HUDEP-2 (cell line): ENCODE data around the gene AOPEP.

ENCODE experiments used
- DNase-seq, 76 experiments: peaks; one replicate each; lab custom pipeline; 2025; ENCODE audit not compliant: unreplicated experiment in 76 of 76; lab: John Stamatoyannopoulos, UW

AOPEP gene

DNA sequence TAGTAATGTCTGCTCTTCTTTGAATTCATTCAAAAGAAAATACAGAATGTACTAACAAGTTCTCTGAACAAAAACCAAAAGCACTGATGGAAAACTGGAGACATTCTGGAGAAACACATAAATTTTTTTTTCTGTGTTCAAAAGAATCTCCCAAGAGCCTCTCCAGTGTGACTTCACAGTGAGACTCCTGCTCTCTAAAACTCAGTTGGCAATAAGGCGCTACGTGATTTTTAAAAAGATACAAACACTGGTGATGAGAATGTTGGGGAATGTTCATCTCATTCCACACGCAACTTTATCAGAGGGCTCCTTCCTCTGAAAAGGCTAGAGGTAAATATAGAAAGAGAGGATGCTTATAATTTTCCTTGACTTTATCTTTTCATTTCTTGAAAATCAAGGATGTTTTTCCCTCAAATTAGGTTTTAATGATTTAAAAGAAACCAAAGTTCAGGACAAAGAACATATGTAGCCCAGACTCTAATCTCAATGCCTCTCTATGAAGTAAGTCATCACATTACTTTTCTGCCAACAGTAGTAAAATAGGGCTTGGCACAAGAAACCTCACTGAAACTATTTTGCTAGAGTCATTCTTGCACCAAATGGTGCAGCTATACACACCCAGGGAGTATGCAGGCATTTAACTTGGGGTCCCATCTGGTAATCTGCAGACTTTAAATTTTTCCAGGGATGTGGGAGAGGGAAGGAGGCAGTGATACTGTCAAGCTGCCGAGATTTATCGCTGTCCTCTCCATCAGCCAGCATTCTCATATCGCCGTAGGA, 12.9 kb upstream of the AOPEP start:
- DNase-seq = no peak

DNA sequence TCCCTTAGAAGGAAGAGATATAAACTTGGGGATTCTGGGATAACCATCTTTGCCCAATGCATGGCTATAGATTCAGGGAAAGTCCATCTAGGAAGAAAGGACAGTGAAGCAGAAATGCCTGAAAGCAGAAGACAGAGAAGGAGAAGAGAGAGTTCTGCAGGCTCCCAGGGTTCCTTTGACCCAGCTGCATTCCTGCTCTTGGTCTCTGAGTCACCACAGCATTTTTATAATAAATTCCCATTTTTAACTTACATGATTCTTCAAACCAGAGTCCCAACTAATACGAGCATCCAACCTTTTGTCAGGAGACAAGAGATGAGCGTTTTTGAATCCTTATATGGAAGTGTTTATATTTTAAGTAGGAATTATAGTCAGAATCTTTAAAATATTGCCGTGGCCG, 12.0 kb upstream of the AOPEP start:
- DNase-seq = no peak

DNA sequence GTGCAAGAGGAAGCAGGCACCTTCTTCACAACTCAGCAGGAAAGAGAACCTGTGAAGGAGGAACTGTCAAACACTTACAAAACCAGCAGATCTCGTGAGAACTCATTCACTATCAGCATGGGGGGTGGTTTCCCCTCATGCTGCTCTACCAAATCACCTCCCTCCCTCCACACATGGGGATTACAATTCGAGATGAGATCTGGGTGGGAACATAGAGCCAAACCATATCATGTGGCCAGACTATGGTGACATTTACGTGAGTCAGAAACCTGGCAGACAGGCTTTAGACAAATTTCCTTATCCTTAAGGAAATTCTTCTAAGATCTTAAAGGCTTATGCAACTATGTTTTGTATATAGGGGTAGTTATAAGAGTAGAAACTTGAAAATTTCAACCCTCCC, 8.7 kb upstream of the AOPEP start:
- peak in 4 of 76 experiments; percentile 2 to 23 (median 14) for DNase-seq

DNA sequence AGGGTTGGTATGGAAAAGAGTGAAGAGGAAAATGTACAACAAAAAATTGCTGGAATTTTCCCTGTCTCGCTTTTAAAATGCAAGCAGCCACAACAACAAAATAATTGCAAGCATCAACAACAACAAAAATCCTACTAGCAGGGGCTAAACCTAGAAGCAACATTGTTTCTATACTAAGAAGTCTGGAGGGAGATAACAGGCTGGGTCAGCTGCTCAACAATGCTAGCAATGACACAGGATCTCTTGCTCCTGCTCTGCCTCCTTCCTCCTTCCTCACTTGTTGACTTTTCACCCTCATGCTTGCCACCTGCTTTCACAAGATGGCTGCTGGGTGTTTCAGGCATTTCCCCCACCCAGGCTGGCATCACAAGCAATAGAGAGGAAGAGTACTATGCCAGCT, 7.6 kb upstream of the AOPEP start:
- DNase-seq = no peak

DNA sequence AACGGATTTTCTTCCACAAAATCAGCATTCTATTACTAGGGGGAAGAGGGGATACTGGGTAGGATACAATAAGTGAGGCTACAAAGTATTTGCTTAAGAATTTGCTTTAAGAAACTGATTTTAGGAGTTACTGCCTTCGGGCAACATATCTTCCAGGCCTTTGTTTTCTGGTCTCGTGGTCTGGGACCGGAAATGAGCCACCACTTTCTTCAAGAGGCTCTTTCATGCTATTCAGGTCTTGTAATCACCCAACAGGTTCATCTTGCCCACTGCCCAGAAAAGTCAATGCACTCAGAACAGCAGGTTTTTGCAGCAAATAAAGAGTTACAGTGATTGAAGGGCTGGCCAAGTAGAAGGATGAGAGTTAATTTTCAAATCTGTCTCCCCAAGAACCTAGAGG, 6.6 kb upstream of the AOPEP start:
- DNase-seq = no peak

DNA sequence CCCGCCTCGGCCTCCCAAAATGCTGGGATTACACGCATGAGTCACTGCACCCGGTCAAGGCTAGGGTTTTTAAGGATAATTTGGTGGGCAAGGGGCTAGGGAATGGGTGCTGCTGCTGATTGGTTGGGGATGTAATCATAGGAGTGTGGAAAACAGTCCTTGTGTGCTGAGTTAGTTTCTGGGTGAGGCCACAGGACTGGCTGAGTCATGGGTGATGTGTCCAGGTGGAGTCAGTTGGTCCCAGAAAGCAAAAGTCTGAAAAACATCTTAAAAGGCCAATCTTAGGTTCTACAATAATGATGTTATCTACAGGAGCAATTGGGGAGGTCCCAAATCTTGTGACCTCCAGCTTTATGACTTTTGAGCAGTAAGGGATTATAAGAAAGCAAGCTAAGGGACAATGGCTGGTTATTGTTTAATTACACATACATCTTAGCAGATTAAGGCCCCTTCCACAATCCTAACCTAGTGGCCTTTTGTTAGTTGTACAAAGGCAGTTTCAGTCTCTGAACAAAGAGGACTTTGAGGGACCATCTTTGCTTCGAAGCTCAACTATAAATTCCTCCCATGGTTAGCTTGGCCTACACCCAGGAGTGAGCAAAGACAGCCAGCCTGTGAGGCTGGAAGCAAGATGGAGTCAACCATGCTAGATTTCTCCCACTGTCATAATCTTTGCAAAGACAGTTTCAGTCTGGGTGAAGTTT, 5.5 kb upstream of the AOPEP start:
- DNase-seq = no peak

DNA sequence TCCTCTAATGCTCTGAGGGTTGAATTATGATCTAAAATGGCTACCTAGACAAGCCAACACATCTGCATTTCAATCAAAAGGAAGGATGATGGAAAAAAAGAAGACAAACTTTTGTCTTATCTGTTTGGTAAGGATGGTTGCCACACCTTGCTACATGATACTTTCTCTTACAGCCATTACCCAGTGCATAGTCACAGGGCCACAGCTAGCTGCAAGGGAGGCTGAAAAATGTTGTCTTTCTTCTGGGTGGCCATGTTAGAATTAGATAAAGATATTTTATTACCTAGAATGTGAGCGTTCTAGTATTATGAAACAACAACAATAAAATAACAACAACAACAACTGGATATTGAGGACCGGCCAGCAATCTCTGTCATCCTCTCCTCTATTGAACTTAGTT, 4.7 kb upstream of the AOPEP start:
- no peak for DNase-seq

DNA sequence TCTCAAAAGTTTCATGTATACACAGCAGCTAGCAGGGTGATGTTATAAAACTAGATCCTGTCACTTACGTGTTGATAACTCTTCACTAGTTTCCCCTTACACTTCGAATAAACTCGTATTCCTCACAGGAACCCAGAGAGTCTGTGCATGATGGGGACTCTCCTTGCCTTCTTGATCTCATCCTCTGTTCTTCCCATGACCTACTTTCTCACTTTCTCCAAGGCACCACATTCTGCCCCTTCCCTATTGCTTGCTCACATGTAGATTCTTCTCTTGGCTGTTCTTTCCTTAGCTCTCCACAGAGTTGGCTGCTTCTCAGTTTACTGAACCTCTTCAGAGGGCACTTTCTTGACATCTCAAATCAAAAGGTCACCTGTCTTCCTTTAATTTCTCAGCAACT, 1.2 kb upstream of the AOPEP start:
- DNase-seq = no peak

DNA sequence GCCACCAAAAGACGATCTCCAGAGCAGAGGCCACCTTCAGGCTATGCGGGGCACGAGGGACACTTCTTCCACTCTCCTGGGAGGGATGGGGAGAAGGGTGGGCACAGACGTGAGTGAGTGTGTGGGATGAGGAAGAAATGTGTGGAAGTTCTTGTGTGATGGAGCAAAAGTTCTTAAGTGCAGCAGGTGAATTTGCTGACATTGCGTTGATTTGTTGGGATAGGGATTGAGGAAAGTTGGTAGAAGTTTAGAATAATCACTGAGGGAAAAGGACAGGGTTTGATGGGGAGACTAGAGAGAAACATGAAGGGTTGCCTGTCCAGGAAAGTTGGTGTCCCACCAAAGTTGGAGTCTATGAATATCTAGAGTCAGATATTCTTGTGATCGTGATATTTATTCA, 2.2 kb downstream of the AOPEP start:
- DNase-seq = no peak

DNA sequence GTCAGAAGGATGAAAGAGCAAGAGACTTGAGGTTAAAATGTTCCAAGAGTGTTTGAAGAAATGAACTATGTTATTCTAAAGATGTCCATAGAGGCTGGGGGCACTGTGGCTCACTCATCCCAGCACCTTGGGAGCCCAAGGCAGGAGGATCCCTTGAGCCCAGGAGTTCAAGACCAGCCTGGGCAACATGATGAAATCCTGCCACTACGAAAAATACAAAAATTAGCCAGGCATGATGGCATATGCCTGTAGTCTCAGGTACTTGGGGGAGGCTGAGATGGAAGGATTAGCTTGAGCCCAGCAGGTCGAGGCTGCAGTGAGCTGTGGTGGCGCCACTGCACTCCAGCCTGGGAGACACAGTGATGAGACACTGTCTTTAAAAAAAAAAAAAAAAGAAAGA, 2.7 kb downstream of the AOPEP start:
- peak in 1 of 76 experiments; percentile 5 for DNase-seq

DNA sequence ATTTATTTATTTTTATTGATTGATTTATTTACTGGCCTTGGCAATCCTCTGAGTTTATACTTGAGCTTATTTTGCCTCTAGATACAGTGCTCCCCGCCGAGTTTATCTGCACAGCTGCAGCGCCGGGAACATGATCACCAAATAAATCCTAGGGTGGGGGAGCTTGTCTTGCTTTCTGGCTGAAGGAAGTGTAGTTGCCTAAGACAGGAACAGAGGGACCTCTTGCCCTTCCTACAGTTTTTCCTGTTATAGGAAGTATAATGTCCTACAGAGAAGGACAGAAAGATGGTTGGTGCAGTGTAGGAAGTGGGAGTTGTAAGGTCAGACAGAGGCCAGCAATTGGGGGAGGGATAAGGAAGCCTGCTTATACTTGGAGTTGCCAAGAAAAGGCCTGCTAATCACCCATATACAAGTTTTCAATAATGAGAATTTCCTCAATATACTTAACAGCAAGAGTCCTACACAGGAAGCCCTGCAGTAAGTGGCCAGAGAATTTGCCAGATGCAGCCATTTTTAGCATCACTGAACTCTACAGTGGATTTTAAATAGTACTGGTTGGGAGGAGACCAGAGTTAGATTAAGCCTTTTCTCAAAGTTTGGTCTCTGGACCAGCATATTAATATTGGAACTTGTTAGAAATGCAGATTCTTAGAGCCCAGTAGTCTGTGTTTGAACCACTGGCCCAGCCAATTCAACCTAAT, 7.7 kb downstream of the AOPEP start:
- no peak for DNase-seq

DNA sequence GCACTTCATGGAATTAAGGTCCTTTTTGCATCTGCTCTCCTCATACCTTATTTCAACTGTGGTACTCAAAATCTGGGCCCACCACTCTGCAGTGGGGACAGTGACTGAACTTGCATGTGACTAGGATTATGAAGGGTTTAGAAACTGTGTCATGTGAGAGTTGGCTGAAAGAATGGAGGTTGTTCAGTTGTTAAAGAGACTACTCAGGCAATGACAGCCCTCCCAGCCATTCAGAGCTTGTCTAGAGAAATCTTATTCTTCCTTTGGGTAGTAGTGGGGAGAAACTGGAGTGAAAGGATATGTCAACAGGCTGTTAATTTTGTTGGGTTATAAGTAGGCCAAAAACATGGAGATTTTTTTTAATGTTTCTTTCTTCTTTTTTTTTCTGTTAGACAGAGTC, 10.3 kb downstream of the AOPEP start:
- DNase-seq = no peak

DNA sequence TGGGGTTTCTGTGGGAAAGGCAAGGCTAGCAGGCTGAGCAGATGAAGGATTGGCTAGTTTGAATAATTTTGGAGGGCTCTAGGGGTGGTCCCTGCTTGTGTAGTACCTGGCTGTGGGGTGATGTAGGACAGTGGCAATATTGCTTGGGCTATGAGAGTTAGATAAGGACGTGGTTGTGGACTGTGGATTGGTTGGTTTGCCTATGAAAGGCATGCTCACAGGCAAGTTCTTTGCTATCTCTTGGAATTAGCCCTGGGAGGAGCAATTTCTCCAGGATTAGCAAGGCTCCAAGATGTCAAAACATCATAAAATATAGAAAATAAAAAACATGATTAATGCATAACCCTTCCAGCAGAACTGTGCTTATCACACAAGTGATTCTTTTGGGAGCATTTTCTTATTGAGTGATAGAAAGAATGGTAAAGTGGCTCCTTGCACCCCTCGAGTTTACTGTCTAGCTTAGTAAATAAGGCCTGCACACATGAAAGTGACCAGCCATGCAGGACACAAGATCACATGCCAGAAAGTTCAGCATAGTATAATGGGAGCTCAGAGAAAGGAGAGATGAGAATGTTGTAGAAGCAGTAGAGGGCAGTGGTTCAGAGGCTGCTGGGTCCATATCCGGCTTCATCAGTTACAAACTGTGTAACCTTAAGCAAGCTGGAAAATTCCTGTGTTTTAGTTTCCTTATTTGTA, 13.8 kb downstream of the AOPEP start:
- no peak for DNase-seq

DNA sequence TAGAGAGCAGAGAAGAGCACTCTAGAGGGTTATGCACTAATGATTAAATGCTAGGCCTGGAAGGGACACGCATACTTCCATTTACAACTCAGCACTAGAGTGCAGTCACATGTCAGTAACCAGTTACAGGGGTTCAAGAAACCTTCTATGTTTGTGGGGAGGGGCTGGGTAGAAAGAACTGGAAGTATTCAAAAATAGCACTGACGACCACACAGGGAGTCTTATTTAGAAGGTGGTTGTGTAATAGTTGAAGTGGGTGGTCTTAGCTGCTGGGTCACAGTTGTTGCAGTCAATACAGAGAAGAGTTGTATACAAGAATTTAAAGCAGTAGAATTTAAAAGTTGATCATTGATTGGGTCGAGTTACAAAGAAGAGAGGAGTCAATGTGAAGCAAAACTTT, 15.4 kb downstream of the AOPEP start:
- DNase-seq = no peak

DNA sequence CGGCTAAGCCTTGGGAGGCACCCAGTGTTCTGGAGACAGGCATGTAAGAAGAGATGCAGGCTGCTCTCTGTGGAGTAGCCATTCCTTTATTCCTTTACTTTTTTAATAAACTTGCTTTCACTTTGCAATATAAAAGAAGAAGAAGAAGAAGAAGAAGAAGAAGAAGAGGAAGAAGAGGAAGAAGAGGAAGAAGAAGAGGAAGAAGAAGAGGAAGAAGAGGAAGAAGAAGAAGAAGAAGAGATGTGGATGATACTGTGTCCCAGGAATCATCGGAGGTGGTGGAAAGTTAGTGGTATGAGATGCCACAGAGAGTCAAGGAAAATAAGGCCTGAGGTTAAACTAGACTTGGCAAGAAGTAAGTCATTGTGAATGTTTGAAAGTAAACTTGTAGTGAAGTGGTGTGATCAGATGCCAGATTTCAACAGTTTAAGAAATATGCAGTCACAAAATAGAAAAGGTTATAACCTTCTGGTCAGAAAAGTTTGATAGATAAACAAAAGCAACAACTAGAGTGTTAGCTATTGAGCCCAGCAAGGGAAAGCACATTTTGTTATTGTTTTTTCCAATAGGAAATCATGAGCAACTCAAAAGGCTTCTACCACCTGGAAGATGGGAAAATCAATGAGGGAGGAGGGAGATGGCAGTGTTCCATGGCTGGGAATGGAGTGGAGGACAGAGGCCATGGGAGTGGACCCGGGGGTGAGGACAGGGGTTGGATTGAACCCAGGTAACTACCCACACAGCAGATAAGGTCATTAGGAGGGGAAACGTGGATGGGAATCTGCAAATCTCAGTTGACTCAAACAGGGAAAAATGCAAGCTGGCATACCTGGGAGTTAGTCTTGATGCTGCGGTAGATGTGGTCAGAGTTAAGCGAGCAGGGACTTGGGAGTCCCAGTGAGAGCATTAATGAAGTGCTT, 16.8 kb downstream of the AOPEP start:
- no peak for DNase-seq

DNA sequence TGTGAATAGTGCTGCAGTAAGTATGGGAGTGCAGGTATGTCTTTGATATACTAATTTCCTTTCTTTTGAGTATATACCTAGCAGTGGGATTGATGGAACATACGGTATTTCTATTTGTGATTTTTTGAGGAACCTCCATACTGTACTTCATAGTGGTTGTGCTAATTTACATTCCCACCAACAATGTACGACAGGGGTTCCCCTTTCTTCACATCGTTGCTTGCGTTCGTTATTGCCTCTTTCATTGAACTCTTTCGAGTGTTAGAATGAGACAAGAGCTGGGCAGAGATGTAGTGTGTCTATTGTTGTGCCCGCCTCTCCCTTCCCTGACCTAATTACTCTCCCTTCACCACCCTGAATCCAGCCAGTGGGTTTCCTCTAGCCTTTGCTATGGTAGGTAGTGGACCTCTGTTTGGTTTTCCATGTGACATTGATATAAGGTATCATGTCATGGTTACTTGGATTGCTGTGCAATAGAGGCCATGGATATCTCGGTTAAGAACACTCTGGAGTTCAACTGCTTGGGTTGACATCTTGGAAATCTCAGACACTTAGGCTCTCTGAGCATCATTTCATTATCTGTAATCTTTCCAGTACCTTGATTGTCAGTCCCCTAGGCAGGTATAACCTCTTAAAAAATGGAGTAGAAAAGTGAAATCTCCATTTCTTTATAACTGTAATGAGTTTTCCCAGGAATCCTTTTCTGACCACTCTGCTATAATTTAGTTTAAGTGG, 19.5 kb downstream of the AOPEP start:
- no peak for DNase-seq

DNA sequence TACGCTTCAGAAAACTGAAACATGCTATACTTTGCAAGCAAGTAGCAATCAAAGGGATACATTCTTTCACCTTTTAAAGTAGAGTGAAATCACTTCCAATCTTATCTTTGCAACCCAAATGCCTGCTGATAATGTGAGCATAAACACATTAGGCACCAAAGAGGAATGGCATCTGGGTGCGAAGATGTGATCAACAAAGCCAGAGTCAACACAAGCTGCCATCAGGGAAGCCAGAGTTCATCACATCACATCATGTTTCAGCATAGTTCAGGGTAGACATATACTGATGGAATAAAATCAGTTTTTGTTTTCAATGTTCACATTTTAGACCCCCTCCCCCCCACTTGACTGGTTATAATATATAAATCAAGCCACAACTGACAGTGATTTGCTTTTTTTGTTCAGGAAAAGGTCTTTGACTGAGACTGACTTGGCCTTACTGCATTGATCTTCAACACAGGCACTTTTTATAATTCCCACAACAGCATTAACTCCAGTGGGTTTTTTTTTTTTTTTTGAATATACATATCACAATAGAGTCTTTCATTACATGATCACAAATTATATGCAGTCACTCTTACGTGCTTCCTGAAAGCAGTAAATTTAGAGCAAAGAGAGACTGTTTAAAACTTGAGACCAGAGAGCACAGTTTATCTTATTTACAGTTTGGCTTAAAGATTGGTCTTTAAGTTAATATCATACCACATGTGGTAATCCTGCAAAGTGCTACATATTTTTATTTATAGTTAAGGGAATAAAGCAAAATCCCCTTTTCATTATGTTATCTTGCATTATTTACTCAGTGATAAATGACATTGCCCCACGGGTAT, 20.3 kb downstream of the AOPEP start:
- no peak for DNase-seq

DNA sequence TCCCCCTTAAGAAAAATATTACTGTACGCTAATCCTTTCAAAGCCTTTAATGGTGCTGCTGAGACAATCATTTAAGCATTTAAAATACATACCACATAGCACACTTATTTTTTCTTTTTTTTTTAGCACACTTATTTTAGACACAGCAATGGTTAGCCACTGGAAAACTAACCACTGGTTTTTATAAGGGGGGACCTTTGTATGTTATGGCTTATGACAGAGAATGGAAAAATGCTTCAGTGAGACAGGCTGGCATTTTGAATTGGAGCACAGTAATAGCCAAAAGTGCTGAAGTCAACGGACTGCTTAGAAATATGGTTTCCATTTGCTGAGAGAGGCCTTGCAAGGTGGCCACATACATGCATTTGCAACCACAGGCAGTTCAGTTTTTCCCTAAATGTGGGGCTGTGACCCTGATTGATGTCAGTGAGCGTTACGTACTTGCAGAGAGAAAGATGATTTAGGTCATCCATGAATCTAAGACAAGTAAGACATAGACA, 28.5 kb downstream of the AOPEP start:
- no peak for DNase-seq
